Right lobe of liver (tissue), 4 donors: ENCODE data around the gene LRRC1.

Experiments
- CTCF ChIP-seq, 4 donors: fragments of 200-600 bp in 3 of 4; fragments of 450-650 bp in 1 of 4; IDR thresholded peaks; one replicate each; pipeline versions ENCODE4 v1.5.1 to v1.8.0; 2016 to 2022; ENCODE audit warnings: antibody characterized with exemption in 4 of 4, mild to moderate bottlenecking in 2 of 4
- POLR2A ChIP-seq: fragments of 450-650 bp; IDR thresholded peaks from one replicate; pipeline ENCODE4 v1.6.1; 2017; ENCODE audit warnings: antibody characterized with exemption, mild to moderate bottlenecking
- donor health status: DM: no; HTN: no; CAD: no.
- donor health status: DM: no; HTN: no; CAD: no.
- donor health status: DM: no; HTN: yes; CAD: no.

- no peak for TF ChIP-seq CTCF (IDR thresholded peaks at IDR 0.05)
- TF ChIP-seq POLR2A, result no peak
Observed at GRCh38 chr6:53752440-53752839, 42.4 kb upstream of the LRRC1 start.
